ENCODE results near the gene C1QTNF1.

C1QTNF1 gene

GRCh38 chr17:79090443-79091225, 66.7 kb downstream of the C1QTNF1 start:
- TF ChIP-seq ZFP3 (CRISPR knock-in tag; IDR thresholded peaks at IDR 0.05) (no peak), ZNF70 (CRISPR knock-in tag; IDR thresholded peaks at IDR 0.05) (no peak), TCF4 (CRISPR knock-in tag; IDR thresholded peaks at IDR 0.05; ENCODE audit: borderline replicate concordance) (no peak), PATZ1 (CRISPR knock-in tag; IDR thresholded peaks at IDR 0.05; ENCODE audit: borderline replicate concordance) (no peak), OSR1 (CRISPR knock-in tag; IDR thresholded peaks at IDR 0.05) (no peak), ARNTL (CRISPR knock-in tag; IDR thresholded peaks at IDR 0.05; ENCODE audit: borderline replicate concordance, low read depth) (no peak), GLIS3 (CRISPR knock-in tag; IDR thresholded peaks at IDR 0.05) (no peak), RARB (CRISPR knock-in tag; IDR thresholded peaks at IDR 0.05) (no peak), ZC3H10 (CRISPR knock-in tag; IDR thresholded peaks at IDR 0.05) (no peak), ESRRG (CRISPR knock-in tag; IDR thresholded peaks at IDR 0.05) (no peak), BACH2 (CRISPR knock-in tag; IDR thresholded peaks at IDR 0.05; ENCODE audit: borderline replicate concordance) (no peak), ZNF8 (CRISPR knock-in tag; IDR thresholded peaks at IDR 0.05) (no peak)
- no peak for ATAC-seq

- TF ChIP-seq OSR1 (CRISPR knock-in tag; IDR thresholded peaks at IDR 0.05): no peak
- TF ChIP-seq RARB (CRISPR knock-in tag; IDR thresholded peaks at IDR 0.05): no peak
- TF ChIP-seq ZFP30 (CRISPR knock-in tag; IDR thresholded peaks at IDR 0.05): no peak
- no peak for TF ChIP-seq SNAI2 (CRISPR knock-in tag; IDR thresholded peaks at IDR 0.05)
- TF ChIP-seq TCF4 (CRISPR knock-in tag; IDR thresholded peaks at IDR 0.05; ENCODE audit: borderline replicate concordance): no peak
- TF ChIP-seq ZNF70 (CRISPR knock-in tag; IDR thresholded peaks at IDR 0.05): no peak
- TF ChIP-seq CSDC2 (CRISPR knock-in tag; IDR thresholded peaks at IDR 0.05): no peak
- no peak for TF ChIP-seq BACH2 (CRISPR knock-in tag; IDR thresholded peaks at IDR 0.05; ENCODE audit: borderline replicate concordance)
- TF ChIP-seq ZFP3 (CRISPR knock-in tag; IDR thresholded peaks at IDR 0.05): no peak
- no peak for TF ChIP-seq ZNF8 (CRISPR knock-in tag; IDR thresholded peaks at IDR 0.05)
- no peak for TF ChIP-seq CSRNP3 (CRISPR knock-in tag; IDR thresholded peaks at IDR 0.05)
- no peak for TF ChIP-seq GLIS3 (CRISPR knock-in tag; IDR thresholded peaks at IDR 0.05)
- no peak for TF ChIP-seq TOX (CRISPR knock-in tag; IDR thresholded peaks at IDR 0.05; ENCODE audit: borderline replicate concordance)
- TF ChIP-seq PPARA (CRISPR knock-in tag; IDR thresholded peaks at IDR 0.05; ENCODE audit: borderline replicate concordance): no peak
- TF ChIP-seq, protein P1, sequence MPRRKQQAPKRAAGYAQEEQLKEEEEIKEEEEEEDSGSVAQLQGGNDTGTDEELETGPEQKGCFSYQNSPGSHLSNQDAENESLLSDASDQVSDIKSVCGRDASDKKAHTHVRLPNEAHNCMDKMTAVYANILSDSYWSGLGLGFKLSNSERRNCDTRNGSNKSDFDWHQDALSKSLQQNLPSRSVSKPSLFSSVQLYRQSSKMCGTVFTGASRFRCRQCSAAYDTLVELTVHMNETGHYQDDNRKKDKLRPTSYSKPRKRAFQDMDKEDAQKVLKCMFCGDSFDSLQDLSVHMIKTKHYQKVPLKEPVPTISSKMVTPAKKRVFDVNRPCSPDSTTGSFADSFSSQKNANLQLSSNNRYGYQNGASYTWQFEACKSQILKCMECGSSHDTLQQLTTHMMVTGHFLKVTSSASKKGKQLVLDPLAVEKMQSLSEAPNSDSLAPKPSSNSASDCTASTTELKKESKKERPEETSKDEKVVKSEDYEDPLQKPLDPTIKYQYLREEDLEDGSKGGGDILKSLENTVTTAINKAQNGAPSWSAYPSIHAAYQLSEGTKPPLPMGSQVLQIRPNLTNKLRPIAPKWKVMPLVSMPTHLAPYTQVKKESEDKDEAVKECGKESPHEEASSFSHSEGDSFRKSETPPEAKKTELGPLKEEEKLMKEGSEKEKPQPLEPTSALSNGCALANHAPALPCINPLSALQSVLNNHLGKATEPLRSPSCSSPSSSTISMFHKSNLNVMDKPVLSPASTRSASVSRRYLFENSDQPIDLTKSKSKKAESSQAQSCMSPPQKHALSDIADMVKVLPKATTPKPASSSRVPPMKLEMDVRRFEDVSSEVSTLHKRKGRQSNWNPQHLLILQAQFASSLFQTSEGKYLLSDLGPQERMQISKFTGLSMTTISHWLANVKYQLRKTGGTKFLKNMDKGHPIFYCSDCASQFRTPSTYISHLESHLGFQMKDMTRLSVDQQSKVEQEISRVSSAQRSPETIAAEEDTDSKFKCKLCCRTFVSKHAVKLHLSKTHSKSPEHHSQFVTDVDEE (CRISPR knock-in tag; IDR thresholded peaks at IDR 0.05): no peak
- no peak for TF ChIP-seq ZC3H10 (CRISPR knock-in tag; IDR thresholded peaks at IDR 0.05)
- no peak for TF ChIP-seq POU6F1 (CRISPR knock-in tag; IDR thresholded peaks at IDR 0.05; ENCODE audit: borderline replicate concordance, low read depth)
- no peak for TF ChIP-seq PATZ1 (CRISPR knock-in tag; IDR thresholded peaks at IDR 0.05; ENCODE audit: borderline replicate concordance)
- no peak for ATAC-seq
These were observed 67.3 kb downstream of the C1QTNF1 start for GRCh38 chr17:79091226-79091670.

All from SK-N-SH treated with all-trans-retinoic acid at 6 μM for 48 hours (cell line).